Stimulated activated CD4-positive, alpha-beta T cell treated with anti-CD3 and anti-CD28 coated beads, TNF-alpha, amount 100 ng/mL, for 48 hours (primary cell): ENCODE data around the gene MCM7.

ENCODE experiments used
- DNase-seq, 3 donors: peaks; one replicate each; pipeline ENCODE4 v3.0.0-alpha.2; 2020; ENCODE audit warnings: low read depth in 3 of 3

Gene MCM7

DNA sequence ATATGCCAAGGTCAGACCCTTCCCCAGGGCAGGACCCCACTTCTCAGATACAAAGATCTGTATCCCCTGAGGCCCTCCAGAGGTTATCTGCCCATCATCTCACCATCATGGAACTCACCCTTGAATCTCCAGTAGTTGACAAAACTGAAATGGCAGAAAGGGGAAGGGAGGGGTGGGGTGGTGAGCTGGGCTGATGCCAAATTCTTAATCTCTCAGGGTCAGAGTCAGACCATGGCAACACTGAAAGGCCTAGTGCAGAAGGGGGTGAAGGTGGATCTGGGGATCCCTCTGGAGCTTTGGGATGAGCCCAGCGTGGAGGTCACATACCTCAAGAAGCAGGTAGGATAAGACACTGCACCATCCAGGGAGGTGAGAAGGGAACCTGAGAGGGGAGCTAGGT is 21.4 kb upstream of the MCM7 start:
- DNase-seq = no peak

DNA sequence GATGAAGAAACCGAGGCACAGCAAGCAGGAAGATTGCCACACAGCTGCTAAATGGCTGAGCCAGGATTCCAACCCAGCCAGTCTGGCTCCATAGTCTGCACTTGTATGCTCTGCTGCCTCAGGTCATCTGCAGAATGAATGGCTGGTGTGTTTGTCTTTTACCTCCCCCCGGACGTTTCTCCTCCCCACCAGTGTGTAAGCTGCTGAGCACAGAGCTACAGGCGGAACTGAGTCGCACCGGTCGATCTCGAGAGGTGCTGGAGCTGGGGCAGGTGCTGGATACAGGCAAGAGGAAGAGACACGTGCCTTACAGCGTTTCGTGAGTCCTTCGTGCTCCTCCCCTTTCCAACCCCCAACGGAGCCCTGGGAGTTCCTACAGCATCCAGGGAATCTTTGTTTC is 20.9 kb upstream of the MCM7 start:
- DNase-seq = no peak

DNA sequence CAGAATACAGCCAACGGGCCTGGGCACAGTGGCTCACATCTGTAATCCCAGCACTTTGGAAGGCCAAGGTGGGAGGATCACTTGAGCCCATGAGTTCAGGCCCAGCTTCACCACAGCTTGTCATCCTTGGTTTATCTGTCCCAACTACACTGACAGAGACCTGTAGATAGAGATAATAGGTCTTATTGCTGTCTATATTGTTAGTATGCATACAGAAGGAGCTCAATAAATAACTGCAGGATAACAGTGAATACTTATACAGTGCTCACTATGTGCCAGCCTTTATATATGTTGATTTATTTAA is 19.5 kb upstream of the MCM7 start:
- no peak for DNase-seq

DNA sequence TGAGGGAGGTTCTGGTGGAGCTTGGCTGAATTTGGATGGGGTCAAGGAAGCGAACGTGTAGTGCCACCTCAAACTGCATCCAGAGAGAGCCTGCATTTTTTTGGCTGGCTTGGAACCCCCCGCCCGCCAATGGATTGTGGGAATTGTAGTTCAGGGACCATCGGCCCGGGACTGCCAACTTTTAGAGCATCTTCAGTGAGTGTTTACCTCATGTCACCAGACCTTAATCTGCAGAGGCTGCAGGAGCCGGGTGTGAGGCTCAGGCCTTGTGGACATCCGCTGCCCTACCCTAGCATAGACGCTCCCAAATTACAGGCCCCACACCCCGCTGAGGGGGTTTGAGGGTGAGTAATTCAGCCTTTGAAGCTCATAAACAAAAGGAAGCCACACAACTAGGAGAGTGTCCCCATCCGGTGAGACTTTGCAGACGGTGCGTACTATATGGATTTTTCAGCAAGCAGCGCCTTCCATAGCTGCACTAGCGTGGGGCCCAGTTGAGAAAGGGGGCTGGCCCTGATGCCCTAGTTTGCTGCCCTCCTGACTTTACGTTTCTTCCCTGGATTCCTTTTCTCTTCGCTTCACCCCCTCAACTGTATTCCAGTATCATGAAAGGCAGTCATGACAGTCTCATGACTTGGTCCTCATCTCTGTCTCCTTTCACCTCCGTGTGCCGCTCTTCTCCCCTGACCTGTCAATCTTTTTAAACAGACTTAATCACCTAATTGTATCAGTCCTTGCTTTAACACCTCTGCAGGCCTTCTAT is 19.0 kb upstream of the MCM7 start:
- DNase-seq = peak in 2 of 3 donors; percentile 56 to 60

DNA sequence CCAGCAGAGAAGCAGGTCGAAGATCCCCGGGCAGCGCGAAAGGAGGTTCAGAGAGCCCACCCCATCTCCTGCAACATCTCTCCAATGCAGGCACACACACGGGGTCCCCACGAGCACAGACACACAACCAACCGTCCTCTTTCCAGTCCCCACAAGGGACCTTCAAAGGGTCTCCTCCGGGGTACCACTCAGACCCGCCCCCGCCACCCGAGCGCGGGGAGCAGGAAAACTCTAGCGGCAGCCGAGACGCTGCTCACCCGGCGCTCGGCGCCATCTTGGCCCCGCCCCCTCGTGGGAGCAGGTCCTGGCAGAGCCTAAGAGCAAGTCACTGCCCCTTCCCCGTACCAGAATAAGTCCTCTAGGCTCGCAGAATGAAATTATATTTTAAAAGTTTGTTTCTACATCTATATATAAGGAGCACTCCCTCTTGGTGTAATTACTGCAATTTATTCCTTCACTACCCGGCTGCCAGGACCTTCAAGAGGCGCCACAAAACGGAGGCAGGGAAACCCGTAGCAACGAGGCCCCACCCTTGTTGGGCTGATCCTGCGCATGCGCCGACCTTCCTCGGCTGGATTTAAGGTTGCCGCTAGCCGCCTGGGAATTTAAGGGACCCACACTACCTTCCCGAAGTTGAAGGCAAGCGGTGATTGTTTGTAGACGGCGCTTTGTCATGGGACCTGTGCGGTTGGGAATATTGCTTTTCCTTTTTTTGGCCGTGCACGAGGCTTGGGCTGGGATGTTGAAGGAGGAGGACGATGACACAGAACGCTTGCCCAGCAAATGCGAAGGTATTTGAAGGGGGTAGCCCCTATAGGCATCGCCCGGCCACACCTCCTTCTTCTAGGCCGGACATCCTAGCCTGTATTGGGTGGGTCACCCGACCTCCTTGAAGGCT is 18.1 kb upstream of the MCM7 start, which contains the start of the genes CNPY4 and TAF6:
TSS of gene CNPY4 (plus strand) at position 563 of the 898 bp plus-strand sequence. CDS start at position 674, 111 bp downstream.
TSS of gene TAF6 (minus strand) at position 287 of the 898 bp plus-strand sequence. CDS start 5,149 bp downstream, outside the sequence.
- peak; percentile 89 to 91 (median 90) for DNase-seq

DNA sequence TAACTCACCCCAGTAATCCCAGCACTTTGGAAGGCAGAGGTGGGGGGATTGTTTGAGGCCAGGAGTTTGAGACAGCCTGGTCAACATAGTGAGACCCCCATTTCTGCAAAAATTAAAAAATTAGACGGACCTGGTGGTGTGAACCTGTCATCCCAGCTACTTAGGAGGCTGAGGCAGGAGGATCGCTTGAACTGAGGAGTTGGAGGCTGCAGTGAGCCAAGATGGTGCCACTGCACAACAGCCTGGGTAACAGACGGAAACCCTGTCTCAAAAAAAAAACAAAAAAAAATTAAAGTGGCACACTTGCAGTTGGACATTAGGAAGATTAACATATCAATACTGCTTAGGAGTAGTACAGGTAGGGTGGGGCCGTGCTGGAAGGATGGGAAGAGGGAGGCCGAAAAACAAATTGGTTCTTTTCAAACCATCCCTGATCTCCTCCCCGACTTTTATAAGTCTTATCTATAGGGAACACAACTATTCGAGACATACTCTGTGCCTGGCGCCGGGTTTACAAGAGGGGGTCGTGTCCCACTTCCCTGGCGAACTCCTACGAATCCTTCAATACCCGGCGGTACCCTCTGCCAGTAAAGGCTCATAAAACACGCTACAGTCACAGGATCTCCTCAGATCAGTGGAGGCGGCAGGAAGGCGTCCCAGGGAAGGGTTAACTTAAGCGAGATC is 17.3 kb upstream of the MCM7 start:
- DNase-seq = no peak

DNA sequence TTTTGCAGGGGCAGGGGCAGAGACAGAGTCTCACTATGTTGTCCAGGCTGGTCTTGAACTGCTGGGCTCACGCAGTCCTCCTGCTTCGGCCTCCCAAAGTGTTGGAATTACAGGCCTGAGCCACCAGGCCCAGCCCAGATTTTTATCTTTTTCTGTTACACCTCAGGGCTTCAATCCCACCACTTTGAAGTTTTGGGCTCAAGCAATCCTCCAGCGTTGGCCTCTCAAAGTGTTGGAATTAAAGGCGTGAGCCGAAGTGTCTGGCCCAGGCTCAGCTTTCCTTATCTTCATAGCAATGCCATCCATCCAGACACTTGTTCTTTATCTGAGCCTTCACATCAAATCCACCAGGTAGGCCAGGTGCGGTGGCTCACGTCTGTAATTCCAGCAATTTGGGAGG is 13.8 kb upstream of the MCM7 start:
- no peak for DNase-seq

DNA sequence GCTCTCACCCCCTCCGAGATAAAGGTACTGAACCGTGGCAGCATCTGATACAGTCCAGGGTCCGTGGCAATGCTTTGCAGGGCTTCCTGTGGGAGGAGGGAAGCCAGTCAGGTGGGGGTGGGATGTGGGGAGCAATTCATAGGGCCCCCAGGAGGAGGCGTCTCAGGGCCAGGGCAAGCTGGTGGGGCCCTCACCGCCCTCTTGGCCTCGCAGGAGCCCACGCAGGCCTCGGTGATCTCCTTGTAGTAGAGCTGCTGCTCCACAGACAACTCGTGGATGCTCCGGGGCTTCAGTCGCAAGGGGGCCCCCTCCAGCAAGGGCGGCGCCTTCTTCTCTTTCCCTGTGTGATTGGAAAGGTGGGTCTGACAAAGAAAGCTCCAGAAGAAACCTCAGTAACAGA is 10.7 kb upstream of the MCM7 start:
- DNase-seq = no peak

DNA sequence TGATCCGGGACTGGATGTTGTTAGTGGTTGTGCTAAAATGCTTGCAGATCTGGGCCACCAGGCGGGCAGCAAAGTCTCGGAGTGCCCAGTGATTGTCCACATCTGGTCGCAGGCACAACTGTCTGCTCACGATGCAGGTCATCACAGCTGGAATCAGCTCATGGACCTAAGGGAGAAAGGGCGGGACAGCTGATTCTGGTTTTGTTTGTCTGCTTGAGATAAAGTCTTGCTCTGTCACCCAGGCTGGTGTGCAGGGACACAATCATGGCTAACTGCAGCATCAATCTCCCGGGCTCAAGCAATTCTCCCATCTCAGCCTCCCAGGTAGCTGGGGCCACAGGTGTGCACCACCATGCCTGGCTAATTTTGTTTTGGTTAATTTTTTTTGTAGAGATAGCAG is 10.0 kb upstream of the MCM7 start:
- no peak for DNase-seq

DNA sequence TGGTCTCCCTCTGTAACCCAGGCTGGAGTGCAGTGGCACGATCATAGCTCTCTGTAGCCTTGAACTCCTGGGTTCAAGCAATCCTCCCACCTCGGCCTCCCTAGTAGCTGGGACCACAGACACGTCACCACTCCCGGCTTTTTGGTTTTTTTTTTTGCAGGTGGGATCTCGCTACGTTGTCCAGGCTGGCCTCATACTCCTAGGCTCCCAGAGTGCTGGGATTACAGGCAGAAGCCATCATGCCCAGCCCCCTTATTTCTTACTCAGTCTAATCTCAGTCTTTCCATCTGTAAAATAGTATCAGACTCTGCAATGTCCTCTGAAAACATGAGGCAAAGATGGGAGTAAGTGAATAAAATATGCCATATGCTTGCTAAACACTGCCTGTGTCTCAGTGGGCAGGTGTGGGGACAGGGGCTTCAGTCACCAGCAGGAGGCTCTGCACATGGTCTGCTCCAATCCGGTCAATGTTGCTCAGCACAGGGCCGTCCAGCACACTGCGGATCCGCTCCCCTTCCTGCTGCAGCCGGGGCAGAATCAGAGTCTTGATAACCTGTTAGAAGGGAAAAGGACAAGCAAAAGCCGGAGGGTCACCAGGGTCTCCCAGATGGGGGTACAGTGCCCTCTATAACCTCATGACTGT is 8.4 kb upstream of the MCM7 start:
- DNase-seq = no peak

DNA sequence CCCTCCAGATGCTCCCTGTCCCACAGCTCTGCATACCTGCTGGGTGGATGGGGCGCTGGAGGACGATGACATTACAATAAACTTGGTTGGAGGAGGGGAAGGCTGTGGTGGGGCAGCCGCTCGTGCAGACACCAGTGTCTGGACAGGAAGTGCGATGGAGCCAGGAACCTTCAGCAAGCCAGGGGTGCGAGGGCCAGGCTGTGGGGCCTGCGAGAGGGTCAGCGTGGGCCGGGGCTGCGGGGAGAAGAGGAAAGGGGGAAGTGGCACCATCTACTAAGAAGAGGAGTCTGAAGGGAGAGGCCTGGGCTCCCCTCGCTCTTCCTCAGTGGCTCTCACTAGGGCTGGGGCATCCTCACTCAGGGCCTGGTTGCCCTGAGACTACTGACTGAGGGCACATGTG is 6.7 kb upstream of the MCM7 start:
- DNase-seq = no peak

DNA sequence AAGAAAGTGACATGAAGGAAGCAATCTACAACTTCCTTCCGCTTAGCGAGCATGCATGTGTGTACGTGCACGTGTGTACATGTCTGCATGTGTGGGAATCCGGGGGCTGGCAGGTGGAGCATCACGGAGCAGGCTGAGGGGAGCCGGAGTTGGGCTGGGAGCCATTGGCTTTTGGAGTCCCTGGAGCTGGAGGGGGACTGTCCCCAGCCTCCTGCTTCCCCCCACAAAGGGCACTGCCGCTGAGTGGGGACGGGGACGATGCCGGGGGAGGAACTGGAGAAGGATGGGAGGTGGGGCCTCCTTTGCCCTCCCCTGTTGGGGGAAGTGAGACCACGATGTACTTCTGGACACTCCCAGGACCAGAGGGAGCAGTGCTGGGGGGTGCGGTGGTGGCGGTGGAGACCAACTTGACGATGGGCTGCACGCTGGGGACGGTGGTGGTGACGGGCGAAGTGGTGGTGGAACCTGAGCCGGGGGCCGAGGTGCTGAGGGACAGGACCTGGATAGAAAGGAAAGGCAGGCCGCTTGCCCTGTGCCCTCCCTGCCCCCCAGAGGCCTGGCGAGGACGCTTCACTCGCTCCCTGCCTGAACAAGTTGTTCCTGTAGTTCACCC is 6.0 kb upstream of the MCM7 start:
- no peak for DNase-seq

DNA sequence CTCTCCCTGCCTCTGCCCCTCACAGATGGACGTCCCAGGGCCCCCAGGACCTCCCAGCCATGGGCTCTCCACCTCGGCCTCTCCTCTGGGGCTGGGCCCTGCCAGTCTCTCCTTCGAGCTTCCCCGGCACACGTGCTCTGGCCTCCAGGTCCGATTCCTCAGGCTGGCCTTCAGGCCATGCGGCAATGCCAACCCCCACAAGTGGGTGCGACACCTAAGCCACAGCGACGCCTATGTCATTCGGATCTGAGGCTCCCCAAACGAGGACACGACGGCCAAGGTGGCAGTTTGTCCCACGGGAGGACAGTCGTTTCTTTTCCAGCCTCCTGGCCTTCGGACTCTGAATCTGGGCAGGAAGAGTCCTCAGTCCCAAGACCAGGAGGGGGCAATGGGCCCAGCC is 5.4 kb upstream of the MCM7 start:
- DNase-seq = no peak

DNA sequence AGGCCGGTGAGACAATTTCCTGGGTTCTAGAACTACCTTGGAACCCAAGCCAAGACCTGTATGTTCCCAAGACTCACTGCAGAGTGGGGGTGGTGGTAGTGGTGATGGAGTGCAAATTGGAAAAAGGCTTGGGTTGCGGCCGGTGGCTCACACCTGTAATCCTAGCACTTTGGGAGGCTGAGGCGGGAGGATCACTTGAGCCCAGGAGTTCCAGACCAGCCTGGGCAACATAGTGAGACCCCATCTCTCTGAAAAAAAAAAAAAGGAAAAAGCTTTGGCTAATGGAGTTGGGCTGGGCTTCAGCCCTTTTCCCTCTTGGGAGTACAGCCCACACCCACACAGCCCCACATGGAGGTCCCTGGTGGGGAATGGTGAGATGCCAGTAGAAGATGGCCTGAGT is 4.3 kb upstream of the MCM7 start:
- no peak for DNase-seq

DNA sequence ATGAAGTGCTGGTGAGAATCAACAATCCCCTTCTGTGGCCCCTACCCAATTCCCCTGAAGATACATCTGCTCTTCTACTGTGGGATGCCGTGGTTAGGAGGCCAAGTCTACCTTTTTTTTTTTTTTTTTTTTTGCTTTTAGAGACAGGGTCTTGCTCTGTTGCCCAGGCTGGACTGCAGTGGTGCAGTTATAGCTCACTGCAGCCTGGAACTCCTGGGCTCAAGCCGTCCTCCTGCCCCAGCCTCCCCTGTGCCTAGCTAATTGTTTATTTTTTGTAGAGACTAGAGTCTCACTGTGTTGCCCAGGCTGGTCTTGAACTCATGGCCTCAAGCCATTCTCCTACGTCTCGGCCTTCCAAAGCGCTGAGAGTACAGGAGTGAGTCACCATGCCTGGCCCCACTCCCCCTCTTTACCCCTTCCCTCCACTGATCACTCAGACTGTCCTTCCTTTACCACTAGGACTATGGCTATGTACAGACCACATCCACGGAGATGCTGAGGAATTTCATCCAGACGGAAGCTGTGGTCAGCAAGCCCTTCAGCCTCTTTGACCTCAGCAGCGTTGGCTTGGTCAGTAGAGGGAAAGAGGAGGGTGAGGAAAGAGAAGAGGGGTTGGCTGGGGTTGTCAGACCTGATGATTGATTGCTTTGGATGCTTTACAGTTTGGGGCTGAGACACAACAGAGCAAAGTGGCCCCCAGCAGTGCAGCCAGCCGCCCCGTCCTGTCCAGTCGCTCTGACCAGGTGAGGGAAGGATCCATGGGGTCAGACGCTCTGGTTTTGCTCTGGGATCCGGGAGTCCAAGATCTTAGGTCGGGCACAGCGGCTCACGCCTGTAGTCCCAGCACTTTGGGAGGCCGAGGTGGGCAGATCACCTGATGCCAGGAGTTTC is 2.0 kb upstream of the MCM7 start:
- DNase-seq = no peak

DNA sequence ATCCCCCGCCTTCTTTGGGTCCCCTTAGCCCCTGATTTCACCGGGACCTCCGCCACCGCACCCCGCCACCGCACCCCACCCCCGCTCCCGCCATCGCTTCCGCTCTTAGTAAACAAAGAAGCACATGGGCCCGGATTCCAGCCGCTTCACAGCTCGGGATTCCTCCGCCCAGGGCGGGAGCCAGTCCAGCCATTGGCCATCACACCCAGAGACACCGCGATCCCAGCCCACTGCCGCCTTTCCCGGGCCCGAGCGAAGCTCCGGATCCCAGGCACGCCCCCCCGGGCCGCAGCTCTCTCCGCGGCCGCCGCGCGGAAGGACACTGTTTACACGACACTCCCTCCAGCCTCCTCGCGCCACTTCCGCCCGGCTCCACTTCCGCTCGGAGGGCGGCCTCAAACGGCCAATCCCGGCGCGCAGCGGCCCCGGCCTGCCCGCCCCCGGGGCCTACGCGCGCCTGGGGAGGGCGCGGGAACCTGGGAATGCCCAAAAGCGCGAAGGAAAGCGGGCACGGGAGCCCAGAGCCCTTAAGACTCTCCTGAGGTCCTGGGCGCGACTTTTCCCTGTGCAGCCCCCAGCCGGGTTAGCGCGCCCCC is 679 bp downstream of the MCM7 start:
- DNase-seq = peak; percentile 75 to 83 (median 77)

DNA sequence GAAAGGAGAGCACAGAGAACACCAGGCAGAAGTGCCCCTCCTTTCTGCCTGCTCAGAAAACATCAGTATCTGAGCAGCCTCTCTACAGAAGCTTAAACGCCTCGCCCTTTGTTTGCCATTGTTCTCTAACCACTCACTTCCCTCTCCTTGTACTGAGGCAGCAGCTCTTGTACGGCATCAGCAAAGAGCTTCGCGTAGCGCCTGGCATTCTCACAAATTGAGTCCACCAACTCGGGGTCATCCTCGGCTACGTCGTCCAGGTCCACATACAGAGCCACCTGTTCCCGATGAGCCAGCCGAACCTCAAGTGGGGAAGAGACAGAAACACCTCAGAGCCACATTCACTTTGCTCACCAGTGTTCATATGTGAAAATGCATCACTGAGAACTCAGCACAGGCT is 1.7 kb downstream of the MCM7 start:
- no peak for DNase-seq

DNA sequence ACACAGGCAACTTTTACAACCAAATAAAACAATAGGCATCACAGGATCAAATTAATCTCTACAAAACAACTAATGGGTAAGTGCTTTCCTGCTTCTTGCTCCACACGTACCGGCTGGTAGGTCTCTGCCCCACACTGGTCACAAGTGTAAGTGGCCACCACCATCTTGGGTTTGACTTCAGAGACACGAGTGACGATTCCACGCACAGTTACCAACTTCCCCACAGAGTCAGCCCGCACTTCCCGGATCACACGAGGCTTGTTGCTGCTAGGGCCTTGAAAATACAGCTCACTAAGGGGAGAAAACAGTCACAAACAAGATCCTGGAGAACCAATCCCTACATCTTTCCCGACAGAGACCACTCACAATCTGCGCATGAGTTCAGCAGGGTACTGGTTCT is 2.3 kb downstream of the MCM7 start:
- DNase-seq = no peak

DNA sequence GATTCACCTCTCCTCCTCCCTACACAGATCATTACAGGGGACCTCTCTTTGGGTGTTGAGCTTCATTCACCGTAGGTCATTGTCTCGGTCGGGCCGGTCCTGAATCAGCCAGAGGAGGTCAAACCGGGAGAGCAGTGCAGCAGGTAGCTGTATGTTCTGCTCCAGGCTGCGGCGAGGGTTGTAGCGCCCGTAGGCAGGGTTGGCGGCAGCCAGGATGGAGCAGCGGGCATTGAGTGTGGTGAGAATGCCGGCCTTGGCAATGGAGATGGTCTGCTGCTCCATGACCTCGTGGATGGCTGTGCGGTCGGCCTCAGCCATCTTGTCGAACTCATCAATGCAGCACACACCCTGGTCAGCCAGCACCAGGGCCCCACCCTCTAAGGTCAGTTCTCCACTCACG is 5.5 kb downstream of the MCM7 start:
- DNase-seq = no peak

DNA sequence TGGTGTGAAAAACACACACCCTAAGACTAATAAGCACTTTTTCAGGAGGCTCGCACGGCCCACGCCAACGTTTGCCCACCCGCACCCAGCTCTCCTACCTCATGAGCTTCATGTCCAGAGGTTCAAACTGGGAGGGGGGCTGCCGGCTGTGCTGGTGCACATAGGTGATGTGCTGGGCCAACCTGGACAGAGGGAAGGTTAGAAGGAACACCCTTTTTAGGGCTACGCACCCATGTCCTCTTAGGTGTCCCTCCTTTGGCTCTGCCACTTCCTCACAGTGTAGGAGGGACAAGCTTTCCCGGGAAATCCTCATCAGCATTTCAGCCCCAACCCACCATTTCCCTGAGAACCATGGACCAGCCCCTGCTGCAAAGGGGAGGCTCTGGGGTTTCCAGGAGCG is 5.9 kb downstream of the MCM7 start:
- no peak for DNase-seq
